AG04450 (cell line): Measurements from ENCODE around the gene MED14. TPM values are rescaled to one million over a fixed set of nuclear protein-coding genes. Genes with fewer than 3 reads are reported as not detected.

ENCODE experiments used
- CTCF ChIA-PET: fragments of 300-600, 350-600 bp; formaldehyde crosslinking; extraction: SDS; loops from one replicate; lab custom pipeline; 2022; ENCODE audit warnings: antibody characterized with exemption, inconsistent platforms; lab: Charles Lee
- POLR2A ChIA-PET: fragments of 350-600 bp; formaldehyde crosslinking; extraction: SDS; loops from one replicate; lab custom pipeline; 2021; ENCODE audit warnings: antibody characterized with exemption, inconsistent platforms; lab: Yijun Ruan, JAX
- DNase-seq: peaks from one replicate; pipeline ENCODE4 v3.0.0-alpha.2; 2011; ENCODE audit warnings: low read depth, low spot score
- H3K27ac ChIP-seq: one replicate; pipeline ENCODE4 v1.5.1; 2012; ENCODE audit warnings: low read depth, low read length, control low read depth
- H3K27me3 ChIP-seq: one replicate; pipeline ENCODE4 v1.6.0; 2012; ENCODE audit warnings: low read length; ENCODE audit not compliant: control insufficient read depth, insufficient read depth
- H3K4me3 ChIP-seq: 2 replicates; pipeline ENCODE4 v1.5.1; 2011; ENCODE audit warnings: mild to moderate bottlenecking, low read depth, low read length, control low read depth
- H3K9me3 ChIP-seq: 2 replicates; pipeline ENCODE4 v1.5.1; 2012; ENCODE audit warnings: low read length; ENCODE audit not compliant: control insufficient read depth, insufficient read depth
- CTCF ChIP-seq: IDR thresholded peaks from 2 replicates; pipeline ENCODE4 v1.5.1; 2011; ENCODE audit warnings: low read depth, low read length, control low read depth, inconsistent platforms
- polyA plus RNA-seq: library from polyadenylated mRNA; depleted of rRNA; stranded (reverse); fragments of >200 nt; gene quantifications from 2 replicates; pipeline ENCODE4 v1.2.3, GENCODE V29; 2011

Gene MED14
- polyA plus RNA-seq, 1 experiment: 52.8 TPM

GRCh38 chrX:40683245-40683644 is 52.1 kb downstream of the MED14 start:
- H3K27ac ChIP-seq: no peak overlapping the region
- no peaks in the 10 kb centered on the region for H3K9me3 ChIP-seq
- DNase-seq: no peak
- H3K27me3 ChIP-seq: no peaks in the 10 kb centered on the region
- ChIA-PET POLR2A (no interaction called here), CTCF (no interaction called here)
- TF ChIP-seq CTCF: no peak
- H3K4me3 ChIP-seq: no peak overlapping the region

- ChIA-PET CTCF (interaction anchor here (2.3 kb wide), 1 partner anchor 19 kb away, joined by 6 read pairs; no protein-coding TSS in a partner anchor), POLR2A (no interaction called here)
- Histone ChIP-seq H3K9me3 (no peaks in the 10 kb centered on the region), H3K27ac (no peak overlapping the region), H3K4me3 (no peak overlapping the region), H3K27me3 (no peaks in the 10 kb centered on the region)
- TF ChIP-seq CTCF: no peak
- no peak for DNase-seq
Observed at GRCh38 chrX:40671126-40671525, 64.2 kb downstream of the MED14 start.

- no peak overlapping the region for H3K27ac ChIP-seq
- ChIA-PET POLR2A (no interaction called here), CTCF (interaction anchor here (0.7 to 1.4 kb wide), 4 partner anchors 11 to 130 kb away, joined by 3 to 5 read pairs (median 4); no protein-coding TSS in a partner anchor)
- TF ChIP-seq CTCF: peak; percentile 45
- no peaks in the 10 kb centered on the region for H3K9me3 ChIP-seq
- DNase-seq: no peak
- no peaks in the 10 kb centered on the region for H3K27me3 ChIP-seq
- no peak overlapping the region for H3K4me3 ChIP-seq
Observed at GRCh38 chrX:40663880-40664630, 71.3 kb downstream of the MED14 start.

- Histone ChIP-seq H3K27me3 (no peaks in the 10 kb centered on the region), H3K27ac (no peak overlapping the region), H3K9me3 (no peaks in the 10 kb centered on the region), H3K4me3 (no peak overlapping the region)
- TF ChIP-seq CTCF: no peak
- no peak for DNase-seq
- CTCF ChIA-PET: interaction anchor here (0.9 to 1.1 kb wide), 2 partner anchors 10 to 131 kb away, joined by 3 read pairs; no protein-coding TSS in a partner anchor
- POLR2A ChIA-PET: no interaction called here
Observed at GRCh38 chrX:40663078-40663740, 72.1 kb downstream of the MED14 start.

- Histone ChIP-seq H3K27ac (no peak overlapping the region), H3K4me3 (no peak overlapping the region), H3K27me3 (no peaks in the 10 kb centered on the region), H3K9me3 (no peaks in the 10 kb centered on the region)
- ChIA-PET CTCF (interaction anchor here (1.2 kb wide), 1 partner anchor 10 kb away, joined by 10 read pairs; no protein-coding TSS in a partner anchor), POLR2A (no interaction called here)
- TF ChIP-seq CTCF: no peak
- no peak for DNase-seq
Observed at GRCh38 chrX:40661489-40661888, 73.9 kb downstream of the MED14 start.
